T follicular helper cell (primary cell): Measurements from ENCODE around the gene PURA.

Experiments
- DNase-seq: peaks from one replicate; pipeline ENCODE4 v3.0.0-alpha.2; 2020; ENCODE audit warnings: low read depth

The PURA gene

DNA sequence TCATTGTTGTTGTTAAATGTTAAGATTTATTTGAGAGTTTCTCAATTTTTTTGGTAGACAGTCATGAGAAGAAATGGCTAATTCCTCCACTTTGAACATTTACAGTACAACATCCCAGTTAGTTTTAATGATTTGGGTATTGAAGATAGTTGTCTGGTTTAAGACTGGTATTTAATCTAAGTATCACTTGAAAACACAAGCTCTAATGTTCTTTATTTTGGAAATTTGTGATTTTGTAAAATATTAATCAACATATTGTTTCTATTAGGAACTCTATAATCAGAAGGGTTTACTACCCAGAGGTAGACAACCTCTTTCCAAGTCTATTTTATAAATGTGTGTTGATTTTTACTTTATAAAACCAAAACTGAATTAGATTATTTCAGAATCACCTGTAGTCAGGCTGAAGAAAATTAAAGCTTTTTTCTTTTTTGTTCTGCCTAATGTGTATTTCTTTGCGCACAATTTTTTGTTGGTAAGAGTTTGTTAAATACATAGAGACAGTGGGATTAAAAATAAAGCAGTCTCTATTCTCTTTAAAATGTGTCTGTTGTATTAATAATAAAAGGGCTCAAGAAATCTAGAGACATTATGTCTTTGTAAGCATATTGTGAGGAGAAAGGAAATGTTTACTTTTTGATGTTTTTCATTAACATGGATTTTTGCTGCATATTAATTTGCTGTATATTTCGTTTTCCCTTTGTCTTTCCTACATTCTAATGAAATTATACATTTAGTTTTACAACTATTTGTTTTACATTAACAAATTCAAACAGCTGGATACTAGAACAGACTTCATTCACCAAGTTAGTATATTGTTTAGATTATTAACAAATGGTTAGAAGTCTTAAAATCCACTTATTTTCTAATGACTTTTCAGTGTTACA, 3.9 kb upstream of the PURA start:
- no peak for DNase-seq

- no peak for DNase-seq
These were observed 3.3 kb upstream of the PURA start for GRCh38 chr5:140110646-140110957.

DNA sequence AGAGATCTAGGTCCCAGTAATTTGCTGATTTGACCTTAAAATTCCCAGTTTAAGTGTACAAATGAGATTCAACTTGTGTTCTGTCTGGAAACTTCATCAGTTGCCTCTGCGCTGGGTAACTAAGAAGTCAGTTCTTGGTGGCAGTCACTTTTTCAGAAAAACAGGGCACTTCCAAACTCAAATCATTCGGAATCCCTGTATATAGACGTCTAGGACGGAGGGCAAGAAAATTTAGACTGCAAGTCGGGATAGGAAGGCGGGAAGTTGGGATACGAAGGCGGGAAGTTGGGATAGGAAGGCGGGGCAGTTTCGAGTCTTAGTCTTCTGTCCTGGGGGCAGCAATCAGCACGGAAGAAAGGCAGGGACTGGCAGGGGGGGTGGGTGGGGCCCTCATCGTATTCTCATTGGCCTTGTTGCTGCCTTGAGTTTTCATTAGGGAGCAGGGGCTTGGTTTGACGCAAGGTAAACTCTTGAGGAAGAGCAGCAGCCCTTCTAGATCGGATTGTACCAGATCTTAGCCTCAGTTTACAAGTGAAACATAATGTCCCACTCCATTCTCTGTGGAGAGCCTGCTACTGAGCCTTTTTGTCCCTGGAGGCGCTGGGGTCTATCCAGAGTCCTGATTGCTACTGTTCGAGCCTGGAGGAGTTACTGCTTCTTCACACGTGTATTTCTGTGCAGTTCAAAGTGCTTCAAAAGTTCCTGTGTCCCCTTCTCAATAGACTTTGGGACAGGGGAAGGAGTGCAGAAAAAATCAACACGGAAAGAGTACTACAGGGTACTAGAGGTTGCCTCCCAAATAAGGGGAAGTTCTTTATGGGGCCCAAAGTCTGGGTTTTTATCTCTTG, 2.7 kb upstream of the PURA start:
- no peak for DNase-seq

DNA sequence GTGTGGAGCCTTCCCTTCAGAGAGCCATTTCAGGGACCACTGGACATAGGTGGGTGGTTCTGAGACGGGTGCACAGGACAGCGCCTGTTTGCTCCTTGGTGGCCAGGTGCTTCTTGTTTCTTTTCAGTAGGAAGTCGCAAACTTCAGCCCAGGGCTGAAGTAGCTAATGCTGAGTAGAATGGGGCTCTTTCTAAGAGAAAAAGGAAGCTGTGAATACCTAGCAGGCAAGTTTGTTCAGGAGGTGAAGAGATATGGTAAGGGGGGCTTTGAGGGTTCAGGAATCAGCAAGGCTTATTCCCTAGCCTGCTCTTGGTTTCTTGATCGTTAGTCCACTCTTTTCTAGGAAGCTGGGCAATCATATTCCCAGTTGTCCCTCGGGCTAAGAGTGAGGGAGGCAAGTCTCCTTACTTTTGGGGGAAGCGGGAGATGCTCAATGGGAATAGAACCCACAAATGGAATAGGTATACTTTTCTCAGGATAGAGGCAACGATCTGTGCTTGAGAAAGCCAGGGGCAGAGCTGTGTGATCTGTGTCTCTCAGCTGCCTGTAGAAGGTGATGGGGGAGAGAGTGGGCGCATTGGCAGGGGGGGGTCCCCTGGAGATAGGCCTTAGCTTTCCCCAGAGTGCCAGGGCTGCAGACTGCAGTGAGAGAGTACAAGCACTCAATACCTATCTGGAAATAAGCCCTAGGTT, 1.9 kb upstream of the PURA start:
- no peak for DNase-seq

DNA sequence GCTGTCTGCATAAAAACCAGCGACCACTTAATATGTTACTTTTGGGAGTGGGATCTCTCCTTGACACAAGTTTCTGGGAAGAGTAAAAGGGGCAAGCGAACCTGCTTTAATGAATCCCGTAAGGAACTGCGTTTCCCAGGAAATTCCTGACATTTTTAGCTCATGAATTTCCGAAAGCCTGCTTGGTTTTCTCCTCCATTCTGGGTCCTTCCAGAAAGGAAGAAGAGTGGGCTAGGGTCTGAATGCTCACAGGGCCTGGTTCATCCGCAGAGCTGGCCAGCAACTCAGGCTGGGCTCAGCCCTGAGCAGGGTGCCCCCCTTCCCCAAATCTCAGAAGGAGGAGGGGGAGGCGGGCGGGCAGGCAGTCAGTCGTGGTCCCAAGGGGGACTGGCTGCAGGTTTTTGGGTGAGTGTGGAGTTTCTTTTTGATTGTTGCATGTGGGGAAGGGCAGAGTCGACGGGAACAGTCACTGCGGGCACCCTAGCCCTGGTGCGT, 1.2 kb upstream of the PURA start:
- DNase-seq: no peak

DNA sequence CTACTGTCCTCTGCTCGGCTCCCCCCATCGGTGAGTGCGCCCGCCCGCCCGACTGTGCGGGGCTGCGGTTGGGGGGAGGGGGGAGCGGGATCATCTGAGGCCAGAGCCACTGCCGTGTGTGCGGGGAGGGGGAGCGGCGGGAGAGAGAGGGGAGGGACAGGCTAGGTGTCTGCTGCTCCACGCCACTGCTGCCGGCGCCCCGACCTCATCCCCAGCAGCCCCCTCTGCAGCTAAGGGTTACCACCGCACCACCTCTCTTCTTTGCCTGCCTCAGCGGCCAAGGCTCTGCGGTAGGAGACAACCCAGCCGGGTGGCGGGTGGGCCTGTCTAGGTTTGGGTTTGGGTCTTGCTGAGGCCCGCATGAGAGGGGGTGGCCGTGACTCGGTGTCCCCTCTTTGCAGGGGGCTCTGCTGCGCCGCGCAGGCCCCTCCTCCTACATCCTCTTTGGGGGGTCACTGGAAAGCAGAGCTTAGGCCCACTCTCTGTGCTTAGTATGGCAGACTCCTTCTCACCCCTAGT, 670 bp upstream of the PURA start:
- peak; percentile 12 for DNase-seq

GRCh38 chr5:140114341-140115185, 654 bp downstream of the PURA start:
- peak; percentile 12 for DNase-seq

DNA sequence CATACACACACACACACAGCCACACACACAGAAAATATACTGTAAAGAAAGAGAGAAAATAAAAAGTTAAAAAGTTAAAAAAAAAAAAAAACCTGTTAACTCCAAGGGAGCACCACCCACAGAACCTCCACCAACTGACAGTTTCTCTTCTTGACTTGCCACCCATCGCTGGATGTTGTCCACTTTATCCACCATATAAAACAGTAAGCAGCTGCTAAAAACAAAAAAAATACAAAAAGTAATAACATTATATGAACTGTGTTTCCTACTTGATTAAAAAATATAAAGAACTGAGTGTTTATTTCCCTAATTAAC, 1.2 kb downstream of the PURA start:
- DNase-seq: no peak

DNA sequence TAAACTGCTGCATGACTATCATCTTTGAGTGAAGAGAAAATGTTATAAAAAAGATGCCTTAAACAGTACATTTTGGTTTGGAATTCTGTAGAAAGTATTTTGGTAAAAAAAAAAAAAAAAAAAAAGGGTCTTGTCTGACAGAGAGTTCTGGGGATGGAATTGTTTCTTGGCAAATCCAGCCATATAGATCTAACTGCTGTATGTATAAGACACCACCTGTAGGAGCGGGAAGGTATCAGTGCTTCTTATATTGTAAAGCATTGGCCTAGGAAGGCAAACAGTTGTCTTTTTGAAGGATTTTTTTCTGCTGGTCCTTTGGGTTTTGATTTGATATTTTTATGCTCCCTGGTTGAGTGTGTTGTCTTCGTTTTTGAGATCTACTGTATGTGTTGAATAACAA, 2.8 kb downstream of the PURA start:
- no peak for DNase-seq

GRCh38 chr5:140117523-140117922, 3.6 kb downstream of the PURA start:
- DNase-seq: no peak

GRCh38 chr5:140118302-140118936, 4.5 kb downstream of the PURA start:
- no peak for DNase-seq

GRCh38 chr5:140125637-140126036, 11.7 kb downstream of the PURA start, which contains the start of gene IGIP:
IGIP (plus strand) TSS chr5:140125937; CDS start chr5:140128477, 2,540 bp downstream.
- DNase-seq: no peak

- no peak for DNase-seq
These were observed 12.6 kb downstream of the PURA start for GRCh38 chr5:140126315-140127012.

DNA sequence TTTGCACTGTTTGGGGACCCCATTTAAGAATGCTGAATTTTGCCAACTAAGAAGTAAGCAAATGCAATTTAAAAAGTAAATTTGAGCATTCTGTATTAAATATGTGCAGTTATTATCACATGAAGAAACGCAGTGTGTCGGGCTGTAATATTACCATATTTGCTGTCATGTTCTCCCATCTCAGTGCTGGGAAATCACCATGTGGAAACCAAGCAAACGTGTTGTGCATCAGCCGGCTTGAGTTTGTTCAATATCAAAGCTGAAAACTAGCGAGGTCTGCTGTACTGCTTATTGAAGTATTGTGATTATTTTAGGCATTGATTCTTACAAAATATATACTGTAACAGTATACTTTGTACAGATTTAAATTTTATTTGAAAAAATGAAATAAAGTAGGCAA, 14.5 kb downstream of the PURA start:
- no peak for DNase-seq

- DNase-seq: no peak
These were observed 17.2 kb downstream of the PURA start for GRCh38 chr5:140130949-140131733.

DNA sequence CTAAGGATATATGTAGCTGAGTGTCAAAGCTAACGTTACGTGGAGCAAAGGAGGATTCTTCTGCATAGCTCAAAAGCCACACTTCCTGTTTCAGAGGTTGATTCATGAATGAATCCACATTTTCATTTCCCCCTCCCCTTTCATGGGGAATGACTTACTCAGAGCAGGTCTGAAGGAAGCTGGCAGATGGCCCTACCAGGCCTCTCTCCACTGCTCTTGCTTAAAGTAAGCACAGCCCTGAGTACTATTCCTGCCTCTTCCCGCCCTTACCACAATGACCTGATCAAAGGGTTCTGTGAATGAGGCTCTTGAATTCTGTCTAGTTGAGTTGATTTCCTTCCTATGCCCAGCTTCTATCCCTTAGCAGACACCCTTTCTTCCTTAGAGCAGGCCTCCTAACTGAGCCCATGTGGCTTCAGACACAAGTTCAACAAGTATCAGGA, 18.1 kb downstream of the PURA start:
- no peak for DNase-seq

DNA sequence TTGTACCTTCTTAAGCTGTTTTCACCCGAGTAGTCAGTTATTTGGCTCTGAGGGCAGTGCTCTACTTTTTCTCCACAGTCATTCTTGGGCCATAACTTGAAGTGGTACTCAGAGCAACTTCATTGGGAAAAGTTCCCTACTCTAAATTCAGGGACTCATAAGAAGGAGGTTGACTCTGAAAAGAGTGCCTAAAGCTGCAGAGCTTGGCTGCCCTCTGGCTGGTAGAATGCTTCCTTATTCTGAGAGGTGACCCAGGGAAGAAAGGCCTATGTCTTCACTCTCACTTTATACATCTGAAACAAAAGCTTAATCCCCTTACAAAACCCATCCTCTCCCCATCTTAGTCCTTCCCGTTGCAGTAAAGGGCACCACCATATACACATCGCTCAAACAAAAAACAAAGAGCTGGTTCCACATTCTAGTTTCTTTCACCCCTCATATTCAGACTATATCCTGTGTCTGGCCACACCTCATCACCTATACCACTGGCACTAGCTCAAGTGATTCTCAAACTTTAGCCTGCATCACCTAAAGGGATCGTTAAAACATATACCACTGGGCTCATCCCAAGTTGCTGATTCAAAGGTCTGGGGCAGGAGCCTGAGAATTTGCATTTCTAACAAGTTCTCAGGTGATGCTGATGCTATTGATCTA, 19.7 kb downstream of the PURA start:
- no peak for DNase-seq

GRCh38 chr5:140134277-140134935, 20.5 kb downstream of the PURA start:
- no peak for DNase-seq
